ENCODE measurements around the gene ROBO2.

The ROBO2 gene

DNA sequence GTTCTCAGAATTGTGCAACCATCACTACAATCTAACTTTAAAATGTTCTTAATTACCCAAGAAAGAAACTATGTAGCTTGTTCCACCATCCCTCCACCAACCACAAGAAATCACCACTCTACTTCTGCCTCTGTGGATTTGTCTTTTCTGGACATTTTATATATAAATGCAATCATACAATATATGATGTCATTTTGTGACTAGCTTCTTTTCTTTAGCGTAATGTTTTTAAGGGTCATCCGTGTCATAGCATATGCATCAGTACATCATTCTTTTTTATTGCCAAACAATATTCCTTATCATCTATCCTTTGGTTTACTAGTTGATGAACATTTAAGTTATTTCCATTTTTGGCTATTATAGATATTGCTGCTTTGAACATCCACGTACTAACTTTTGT is 5.8 kb downstream of the ROBO2 start:
- DNase-seq (ENCODE audit: extremely low spot score), result no peak
- POLR2A ChIA-PET, result no interaction called here
- TF ChIP-seq CTBP1 (IDR thresholded peaks at IDR 0.05; ENCODE audit: borderline replicate concordance) (no peak), SP1 (IDR thresholded peaks at IDR 0.05) (no peak), TARDBP (IDR thresholded peaks at IDR 0.05) (no peak)
- CTCF ChIA-PET, result no interaction called here

DNA sequence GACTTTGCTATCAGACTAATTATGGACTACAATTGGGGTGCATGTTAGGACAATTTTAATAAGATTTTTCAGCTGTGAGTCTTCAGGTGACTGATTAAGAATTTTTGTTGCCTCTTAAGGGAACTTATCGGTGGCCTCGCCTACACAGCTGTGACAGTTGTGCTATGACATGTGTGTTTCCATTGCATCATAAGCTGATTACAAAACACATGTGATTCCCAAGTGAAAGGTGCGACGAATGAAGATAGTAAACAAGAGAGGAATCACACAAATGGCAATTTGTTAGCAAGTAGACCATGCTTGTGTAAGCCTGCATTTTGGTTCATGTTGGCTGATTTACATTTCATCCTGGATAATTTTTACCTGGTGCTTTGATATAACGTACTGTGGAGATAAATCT is 8.3 kb downstream of the ROBO2 start:
- ChIA-PET CTCF (no interaction called here), POLR2A (no interaction called here)
- DNase-seq (ENCODE audit: extremely low spot score), result no peak
- TF ChIP-seq LEF1 (IDR thresholded peaks at IDR 0.05; ENCODE audit: borderline replicate concordance) (no peak), FOXK2 (IDR thresholded peaks at IDR 0.05) (no peak), ZNF384 (IDR thresholded peaks at IDR 0.05) (no peak), ELF4 (IDR thresholded peaks at IDR 0.05) (no peak), L3MBTL2 (conservative IDR thresholded peaks at IDR 0.05) (no peak), ARNT (IDR thresholded peaks at IDR 0.05) (no peak), FOXM1 (IDR thresholded peaks at IDR 0.05; ENCODE audit: borderline replicate concordance) (no peak), FOXA1 (IDR thresholded peaks at IDR 0.05) (no peak), SUZ12 (IDR thresholded peaks at IDR 0.05) (no peak), SP1 (IDR thresholded peaks at IDR 0.05) (no peak), CTBP1 (IDR thresholded peaks at IDR 0.05; ENCODE audit: borderline replicate concordance) (no peak)
- TF ChIP-seq, protein P1, sequence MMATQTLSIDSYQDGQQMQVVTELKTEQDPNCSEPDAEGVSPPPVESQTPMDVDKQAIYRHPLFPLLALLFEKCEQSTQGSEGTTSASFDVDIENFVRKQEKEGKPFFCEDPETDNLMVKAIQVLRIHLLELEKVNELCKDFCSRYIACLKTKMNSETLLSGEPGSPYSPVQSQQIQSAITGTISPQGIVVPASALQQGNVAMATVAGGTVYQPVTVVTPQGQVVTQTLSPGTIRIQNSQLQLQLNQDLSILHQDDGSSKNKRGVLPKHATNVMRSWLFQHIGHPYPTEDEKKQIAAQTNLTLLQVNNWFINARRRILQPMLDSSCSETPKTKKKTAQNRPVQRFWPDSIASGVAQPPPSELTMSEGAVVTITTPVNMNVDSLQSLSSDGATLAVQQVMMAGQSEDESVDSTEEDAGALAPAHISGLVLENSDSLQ (IDR thresholded peaks at IDR 0.05), result no peak

DNA sequence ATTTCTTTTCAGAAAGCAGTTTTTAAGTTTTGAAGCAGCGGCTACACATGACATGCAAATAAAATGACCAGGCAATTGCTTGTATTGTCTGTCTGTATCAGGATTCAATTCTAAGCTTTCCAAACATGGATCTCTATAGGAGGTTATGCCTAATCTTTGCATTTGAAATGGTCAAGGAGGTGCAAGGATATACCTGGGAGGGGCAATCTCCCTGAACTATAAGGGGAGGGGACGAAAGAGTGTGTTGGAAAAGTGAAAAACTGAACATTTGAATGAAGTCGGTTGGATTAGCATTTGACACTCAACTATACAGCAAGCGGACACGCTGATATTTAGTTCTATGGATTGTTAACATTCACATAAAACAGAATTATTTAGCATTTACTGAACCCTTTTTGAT is 11.7 kb downstream of the ROBO2 start:
- CTCF ChIA-PET, result no interaction called here
- POLR2A ChIA-PET, result no interaction called here
- DNase-seq (ENCODE audit: extremely low spot score), result no peak
- TF ChIP-seq BHLHE40 (IDR thresholded peaks at IDR 0.05; ENCODE audit: borderline replicate concordance) (no peak), ZNF384 (IDR thresholded peaks at IDR 0.05) (no peak), CTBP1 (IDR thresholded peaks at IDR 0.05; ENCODE audit: borderline replicate concordance) (no peak), ARNT (IDR thresholded peaks at IDR 0.05) (no peak), SUZ12 (IDR thresholded peaks at IDR 0.05) (no peak), FOXM1 (IDR thresholded peaks at IDR 0.05; ENCODE audit: borderline replicate concordance) (no peak), HDGF (IDR thresholded peaks at IDR 0.05; ENCODE audit: borderline replicate concordance) (no peak), FOXA1 (IDR thresholded peaks at IDR 0.05) (no peak), ELF4 (IDR thresholded peaks at IDR 0.05) (no peak), SP1 (IDR thresholded peaks at IDR 0.05) (no peak), FOXK2 (IDR thresholded peaks at IDR 0.05) (no peak), LEF1 (IDR thresholded peaks at IDR 0.05; ENCODE audit: borderline replicate concordance) (no peak), NFRKB (IDR thresholded peaks at IDR 0.05) (no peak)
- TF ChIP-seq, protein P1 (IDR thresholded peaks at IDR 0.05), result no peak

DNA sequence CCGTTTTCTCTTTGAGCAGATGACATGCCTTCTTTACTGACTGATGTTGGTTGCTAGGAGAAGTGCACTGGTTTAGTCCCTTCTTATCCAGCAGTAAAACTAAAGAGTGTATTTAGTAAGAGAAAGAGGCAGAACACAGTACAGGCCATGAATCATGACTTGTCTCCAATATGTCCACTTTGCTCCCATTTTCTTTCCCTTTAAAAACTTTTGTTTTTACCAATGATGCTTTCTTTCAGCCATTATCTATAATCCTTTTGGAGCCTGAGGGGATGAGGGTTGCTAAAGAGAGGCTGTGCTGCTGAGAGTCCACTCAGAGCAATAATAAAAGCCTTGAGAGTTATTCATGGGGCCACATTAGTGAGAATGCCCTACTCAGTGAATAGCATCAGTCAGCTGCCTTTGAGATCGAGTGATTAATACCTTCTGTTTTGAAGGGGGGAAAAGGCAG is 12.2 kb downstream of the ROBO2 start:
- POLR2A ChIA-PET, result no interaction called here
- TF ChIP-seq, protein P1 (IDR thresholded peaks at IDR 0.05), result peak; percentile 84
- no peak for TF ChIP-seq ELF4 (IDR thresholded peaks at IDR 0.05)
- DNase-seq (ENCODE audit: extremely low spot score), result peak; percentile 22
- CTCF ChIA-PET, result no interaction called here

DNA sequence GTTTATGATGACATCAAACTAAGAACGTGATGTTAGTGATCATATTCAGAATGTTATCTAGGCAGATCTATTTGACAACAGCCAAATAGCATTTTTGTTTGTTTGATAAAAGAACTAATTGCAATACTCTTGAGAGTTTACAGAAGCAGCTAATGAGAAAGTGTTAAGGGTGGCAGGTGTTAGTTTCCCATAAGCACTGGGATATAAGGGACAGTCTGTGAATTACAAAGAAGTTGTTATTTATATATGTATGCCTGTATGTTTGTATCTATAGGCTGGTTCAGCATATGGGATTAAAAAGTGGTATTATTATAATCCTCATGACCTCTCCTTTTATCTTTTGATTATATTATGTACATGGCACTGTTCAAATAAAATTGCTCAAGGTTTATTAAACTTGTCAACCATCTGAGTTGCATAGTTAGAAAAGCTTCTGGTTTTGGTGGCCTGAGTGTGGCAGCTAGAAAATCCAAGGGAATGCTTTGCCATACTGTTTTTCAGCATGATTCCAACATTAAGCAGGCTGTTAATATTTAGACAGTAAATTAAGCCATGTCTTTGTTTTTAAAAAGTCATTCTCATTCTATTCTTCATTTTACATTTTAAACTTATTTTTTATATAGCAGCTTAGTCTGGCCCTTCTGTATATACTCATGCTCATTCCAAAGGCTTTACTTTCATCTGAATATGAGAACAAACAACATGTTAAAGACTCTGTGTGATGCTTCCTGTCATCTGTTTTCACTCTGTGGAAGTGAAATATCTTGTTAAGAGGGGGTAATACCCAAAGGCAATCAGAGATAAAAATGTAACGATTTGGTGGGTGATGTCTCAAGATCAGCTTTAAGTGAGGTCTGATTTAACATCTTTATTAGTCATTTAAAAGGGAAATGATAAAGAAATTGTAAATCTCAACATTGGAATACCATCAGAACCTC is 13.1 kb downstream of the ROBO2 start:
- CTCF ChIA-PET, result no interaction called here
- DNase-seq (ENCODE audit: extremely low spot score), result no peak
- TF ChIP-seq SUZ12 (IDR thresholded peaks at IDR 0.05) (no peak), LEF1 (IDR thresholded peaks at IDR 0.05; ENCODE audit: borderline replicate concordance) (no peak), SP1 (IDR thresholded peaks at IDR 0.05) (no peak), ZNF384 (IDR thresholded peaks at IDR 0.05) (no peak), ARNT (IDR thresholded peaks at IDR 0.05) (no peak), ELF4 (IDR thresholded peaks at IDR 0.05) (no peak), HDGF (IDR thresholded peaks at IDR 0.05; ENCODE audit: borderline replicate concordance) (no peak), L3MBTL2 (conservative IDR thresholded peaks at IDR 0.05) (no peak), FOXA1 (IDR thresholded peaks at IDR 0.05) (no peak), TARDBP (IDR thresholded peaks at IDR 0.05) (no peak), NFRKB (IDR thresholded peaks at IDR 0.05) (no peak), FOXM1 (IDR thresholded peaks at IDR 0.05; ENCODE audit: borderline replicate concordance) (no peak), FOXK2 (IDR thresholded peaks at IDR 0.05) (no peak), BHLHE40 (IDR thresholded peaks at IDR 0.05; ENCODE audit: borderline replicate concordance) (no peak)
- TF ChIP-seq, protein P1 (IDR thresholded peaks at IDR 0.05), result no peak
- POLR2A ChIA-PET, result no interaction called here

DNA sequence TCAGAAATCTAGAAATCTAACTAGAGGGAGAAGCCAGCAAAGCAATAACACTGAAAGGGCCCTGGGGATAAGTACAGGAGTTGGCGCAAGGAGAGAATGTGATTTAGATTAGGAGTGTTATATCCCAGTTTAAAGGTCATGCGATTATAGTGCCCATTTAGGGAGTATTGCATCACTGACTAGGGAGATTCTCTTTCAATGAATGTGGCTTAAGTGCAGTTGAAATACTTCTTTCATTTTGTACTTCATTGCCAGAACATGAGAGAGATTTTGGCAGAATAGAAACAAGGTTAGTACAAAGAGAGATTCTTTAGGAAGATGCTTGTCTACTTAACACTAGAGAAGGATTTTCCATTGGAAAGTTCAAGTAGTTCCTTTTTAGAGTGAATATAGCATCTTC is 13.9 kb downstream of the ROBO2 start:
- TF ChIP-seq TARDBP (IDR thresholded peaks at IDR 0.05) (no peak), HDGF (IDR thresholded peaks at IDR 0.05; ENCODE audit: borderline replicate concordance) (no peak), FOXK2 (IDR thresholded peaks at IDR 0.05) (no peak), NFRKB (IDR thresholded peaks at IDR 0.05) (no peak), ZNF384 (IDR thresholded peaks at IDR 0.05) (no peak), L3MBTL2 (conservative IDR thresholded peaks at IDR 0.05) (no peak), FOXA1 (IDR thresholded peaks at IDR 0.05) (no peak), ARNT (IDR thresholded peaks at IDR 0.05) (no peak), FOXM1 (IDR thresholded peaks at IDR 0.05; ENCODE audit: borderline replicate concordance) (no peak), SUZ12 (IDR thresholded peaks at IDR 0.05) (no peak), CTBP1 (IDR thresholded peaks at IDR 0.05; ENCODE audit: borderline replicate concordance) (no peak), BHLHE40 (IDR thresholded peaks at IDR 0.05; ENCODE audit: borderline replicate concordance) (no peak), ELF4 (IDR thresholded peaks at IDR 0.05) (no peak), LEF1 (IDR thresholded peaks at IDR 0.05; ENCODE audit: borderline replicate concordance) (no peak)
- TF ChIP-seq, protein P1 (IDR thresholded peaks at IDR 0.05), result no peak
- ChIA-PET CTCF (no interaction called here), POLR2A (no interaction called here)
- no peak for DNase-seq (ENCODE audit: extremely low spot score)

Measured in HEK293T (cell line).